GM19324 (cell line): ENCODE measurements around the gene VWA5B2.

Experiments
- ATAC-seq: cut with Tn5 transposase; IDR thresholded peaks from one replicate; pipeline ENCODE4 v1.9.1; 2021; ENCODE audit warnings: mild to moderate bottlenecking, moderate library complexity; ENCODE audit not compliant: unreplicated experiment, low FRiP score

Gene VWA5B2

DNA sequence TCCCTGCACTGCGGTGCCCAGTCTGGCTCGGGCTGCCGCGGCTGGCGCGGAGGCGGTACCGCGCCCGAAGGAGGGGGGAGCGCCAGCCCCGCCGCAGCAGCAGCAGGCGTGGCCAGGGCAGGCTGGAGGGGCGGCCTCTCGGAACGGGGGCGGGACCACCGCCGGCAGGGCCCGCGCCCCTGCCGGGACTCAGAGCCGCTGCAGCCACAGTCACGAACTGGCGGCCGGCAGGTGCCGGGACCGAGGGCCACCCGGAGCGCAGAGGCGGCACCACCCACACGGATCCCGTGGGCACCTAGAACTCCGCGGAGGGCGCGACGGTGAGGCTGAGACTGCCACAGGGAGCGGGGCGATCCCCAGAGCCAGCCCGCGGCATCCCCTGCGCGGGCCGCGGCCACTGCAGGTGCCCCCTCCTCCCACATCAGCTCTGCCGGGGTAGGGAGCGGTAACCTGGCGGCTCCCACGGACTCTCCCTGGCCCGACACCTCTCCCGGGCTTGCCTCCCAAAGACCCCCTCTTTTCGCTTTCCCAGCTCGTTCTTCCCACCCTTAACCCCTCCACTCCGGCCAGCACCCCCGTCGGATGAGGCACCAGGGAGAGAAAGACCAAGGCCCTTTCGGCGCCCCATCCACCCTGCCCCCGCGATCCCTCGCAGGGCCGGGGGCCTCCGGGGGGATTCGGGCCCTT, at the start of gene VWA5B2:
VWA5B2 (plus strand) TSS at position 192 of the 687 bp plus-strand sequence. CDS start 944 bp downstream, outside the sequence.
- peak; percentile 84 for ATAC-seq

GRCh38 chr3:184180165-184180564, 49.2 kb upstream of the VWA5B2 start:
- ATAC-seq: no peak

GRCh38 chr3:184181596-184181995, 47.8 kb upstream of the VWA5B2 start:
- no peak for ATAC-seq

DNA sequence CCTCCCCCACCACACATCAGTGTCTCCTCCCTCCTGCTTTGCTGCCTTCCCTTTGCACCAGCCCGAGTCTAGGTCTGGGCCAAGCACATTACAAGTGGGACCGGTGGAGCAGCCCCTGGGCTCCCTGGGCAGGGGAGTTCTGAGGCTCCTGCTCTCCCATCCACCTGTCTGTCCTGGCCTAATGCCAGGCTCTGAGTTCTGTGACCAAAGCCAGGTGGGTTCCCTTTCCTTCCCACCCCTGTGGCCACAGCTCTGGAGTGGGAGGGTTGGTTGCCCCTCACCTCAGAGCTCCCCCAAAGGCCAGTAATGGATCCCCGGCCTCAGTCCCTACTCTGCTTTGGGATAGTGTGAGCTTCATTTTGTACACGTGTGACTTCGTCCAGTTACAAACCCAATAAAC, 45.7 kb upstream of the VWA5B2 start:
- ATAC-seq: no peak

DNA sequence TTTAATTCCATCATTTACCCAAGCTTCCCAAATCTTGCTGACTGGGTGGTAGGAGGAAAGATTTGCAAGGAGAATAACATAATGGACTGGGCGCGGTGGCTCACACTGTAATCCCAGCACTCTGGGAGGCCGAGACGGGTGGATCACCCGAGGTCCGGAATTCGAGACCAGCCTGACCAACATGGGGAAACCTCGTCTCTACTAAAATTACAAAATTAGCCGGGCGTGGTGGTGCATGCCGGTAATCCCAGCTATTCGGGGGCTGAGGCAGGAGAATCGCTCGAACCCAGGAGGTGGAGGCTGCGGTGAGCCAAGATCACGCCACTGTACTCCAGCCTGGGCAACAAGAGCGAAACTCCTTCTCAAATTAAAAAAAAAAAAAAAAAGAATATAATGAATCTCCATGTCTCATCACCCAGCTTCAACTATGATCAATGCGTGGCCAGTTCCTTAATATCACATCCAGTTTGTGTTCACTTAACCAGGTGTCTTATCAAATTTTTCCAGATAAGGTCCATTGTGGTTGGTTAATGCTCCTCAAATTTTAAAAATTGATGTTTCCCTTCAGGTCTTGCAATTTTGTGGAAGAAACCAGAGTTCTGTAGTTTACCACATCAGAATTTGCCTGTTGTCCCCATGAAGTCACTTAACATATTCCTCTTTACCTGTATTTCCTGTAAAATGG, 44.7 kb upstream of the VWA5B2 start:
- no peak for ATAC-seq

- peak; percentile 94 for ATAC-seq
Observed at GRCh38 chr3:184185461-184186183, 43.8 kb upstream of the VWA5B2 start.

GRCh38 chr3:184186184-184186901, 43.0 kb upstream of the VWA5B2 start, which contains the start of gene ABCF3:
TSS of gene ABCF3 (plus strand) at chr3:184186199. CDS start at chr3:184186208, 9 bp downstream.
- ATAC-seq: peak; percentile 23

DNA sequence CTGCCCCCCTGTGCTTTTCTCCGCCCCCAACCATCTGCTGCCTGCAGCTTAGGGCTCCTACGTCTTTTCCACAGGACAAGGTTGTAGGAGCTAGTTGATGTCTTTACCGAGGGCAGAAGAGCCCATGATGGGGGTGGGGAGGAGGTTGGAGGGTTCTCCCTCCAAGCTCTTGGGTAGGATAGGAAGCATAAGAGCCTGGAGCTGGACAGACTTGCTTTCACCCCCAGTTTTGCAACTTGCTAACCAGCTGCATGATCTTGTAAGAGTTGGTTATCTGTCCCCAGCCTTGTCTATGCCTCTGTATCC, 42.5 kb upstream of the VWA5B2 start:
- no peak for ATAC-seq

GRCh38 chr3:184188080-184188479, 41.3 kb upstream of the VWA5B2 start:
- ATAC-seq: no peak

- ATAC-seq: no peak
Observed at GRCh38 chr3:184189421-184189820, 40.0 kb upstream of the VWA5B2 start.

DNA sequence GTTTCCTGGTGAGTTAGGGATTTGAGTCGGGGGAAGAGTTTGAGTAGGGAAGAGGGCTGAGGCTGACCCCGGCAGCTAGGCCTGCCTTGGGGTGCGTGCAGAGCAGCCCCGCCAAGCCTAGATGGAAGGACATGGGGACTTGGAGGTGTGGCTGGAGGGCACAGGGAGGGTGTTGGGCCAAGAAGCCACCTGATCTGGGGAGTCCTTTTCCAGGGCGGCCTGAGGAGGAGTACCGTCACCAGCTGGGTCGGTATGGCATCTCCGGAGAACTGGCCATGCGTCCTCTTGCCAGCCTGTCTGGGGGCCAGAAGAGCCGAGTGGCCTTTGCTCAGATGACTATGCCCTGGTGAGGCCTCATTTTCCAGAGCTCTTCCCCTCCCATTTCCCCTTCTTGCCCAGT, 36.5 kb upstream of the VWA5B2 start:
- ATAC-seq: no peak

- ATAC-seq: no peak
Observed at GRCh38 chr3:184193991-184194539, 35.3 kb upstream of the VWA5B2 start.

DNA sequence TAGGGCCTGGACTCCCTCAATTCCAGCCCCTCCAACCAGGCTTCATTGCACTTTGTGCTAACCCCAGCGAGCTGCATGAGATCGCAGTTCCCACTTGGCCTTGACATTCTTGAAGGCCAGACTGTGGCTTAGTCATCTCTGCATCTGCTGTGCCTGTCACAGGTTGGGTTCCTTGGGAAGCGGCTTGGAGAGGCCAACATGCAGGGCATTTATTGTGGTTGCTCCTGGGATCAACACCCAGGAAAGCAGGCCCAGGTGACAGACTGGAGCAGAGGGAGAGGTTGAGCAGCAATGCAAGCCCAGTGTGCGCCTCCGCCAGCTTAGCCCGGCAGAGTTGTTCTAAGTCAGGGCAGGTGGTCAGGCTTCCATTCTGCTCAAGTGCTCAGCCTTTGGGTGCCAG, 32.8 kb upstream of the VWA5B2 start:
- ATAC-seq: no peak

- no peak for ATAC-seq
Observed at GRCh38 chr3:184198509-184198908, 30.9 kb upstream of the VWA5B2 start.

DNA sequence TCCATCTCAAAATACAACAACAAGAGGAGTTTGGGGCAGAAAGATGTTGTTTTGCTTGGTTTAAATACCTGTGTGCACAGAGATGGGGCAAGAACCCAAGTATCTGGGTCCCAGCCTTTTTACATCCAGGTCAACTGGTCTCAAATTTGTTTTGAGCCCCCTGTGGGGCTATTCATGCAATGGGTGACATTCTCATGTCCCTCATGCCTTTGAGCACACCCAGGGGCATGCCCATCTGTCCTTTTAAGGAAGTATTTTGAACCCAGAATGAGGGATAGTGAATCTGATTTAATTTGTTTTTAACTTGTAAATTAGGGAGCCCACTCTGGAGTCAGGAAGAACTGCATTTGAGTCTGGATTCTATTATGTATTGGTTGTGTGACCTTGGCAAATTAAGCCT, 28.6 kb upstream of the VWA5B2 start:
- no peak for ATAC-seq

GRCh38 chr3:184203526-184203925, 25.9 kb upstream of the VWA5B2 start:
- ATAC-seq: no peak

DNA sequence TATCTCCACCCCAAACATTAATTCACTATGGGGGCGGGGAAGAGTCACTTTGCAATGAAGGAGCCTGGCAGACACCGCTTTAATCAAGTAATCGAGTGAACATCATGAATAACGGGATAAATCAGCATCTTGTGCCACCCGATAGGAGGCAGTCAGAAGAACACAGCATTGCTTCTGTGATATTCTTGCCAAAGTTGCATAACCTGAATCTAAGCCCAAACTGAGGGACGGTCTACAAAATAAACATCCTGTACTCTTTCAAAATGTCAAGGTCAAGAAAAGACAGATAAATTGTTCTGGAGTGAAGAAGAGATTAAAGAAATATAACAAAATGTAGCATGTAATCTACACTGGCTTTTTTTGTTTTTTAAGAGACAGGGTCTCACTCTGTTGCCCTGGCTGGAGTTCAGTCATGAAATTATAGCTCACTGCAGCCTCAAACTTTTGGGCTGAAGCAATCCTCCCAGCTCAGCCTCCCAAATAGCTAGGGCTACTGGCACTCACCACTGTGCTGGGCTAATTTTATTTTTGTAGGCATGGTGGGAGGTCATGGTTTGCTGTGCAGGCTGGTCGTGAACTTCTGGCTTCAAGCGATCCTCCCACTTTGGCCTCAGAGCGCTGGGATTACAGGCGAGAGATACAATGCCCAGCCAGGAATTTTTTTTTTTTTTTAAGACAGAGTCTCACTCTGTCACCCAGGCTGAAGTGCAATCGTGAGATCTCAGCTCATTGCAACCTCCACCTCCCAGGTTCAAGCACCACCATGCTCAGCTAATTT, 20.1 kb upstream of the VWA5B2 start:
- no peak for ATAC-seq

GRCh38 chr3:184211297-184211696, 18.1 kb upstream of the VWA5B2 start:
- ATAC-seq: no peak

GRCh38 chr3:184211718-184212117, 17.7 kb upstream of the VWA5B2 start:
- no peak for ATAC-seq

DNA sequence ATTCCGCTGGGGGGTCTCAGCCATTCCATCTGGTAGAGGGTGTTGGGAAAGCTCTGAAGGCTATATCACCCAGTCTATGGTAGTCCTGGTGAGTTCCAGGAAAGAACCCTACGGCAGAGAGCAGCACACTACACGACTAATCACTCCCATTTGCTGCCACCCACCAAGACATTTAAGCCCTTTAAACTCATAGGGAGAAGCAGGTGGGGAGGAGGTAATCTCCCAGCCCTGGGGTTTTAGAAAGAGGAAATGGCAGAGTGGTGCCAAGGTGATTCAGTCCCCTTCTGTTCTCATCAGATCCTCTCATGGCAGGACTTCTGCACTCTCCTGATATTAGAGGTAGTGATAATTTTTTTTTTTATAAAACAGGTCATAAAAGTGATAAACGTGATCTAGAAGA, 10.6 kb upstream of the VWA5B2 start:
- ATAC-seq: no peak
